ENCODE measurements around the gene NUP188.
A peak's percentile ranks its signal among the peaks of the same experiment; 100 is the strongest.

NUP188 gene

GRCh38 chr9:129022037-129022436 lies 74.5 kb downstream of the NUP188 start:
- DNase-seq (ENCODE audit: low read depth), result no peak
- TF ChIP-seq CTCF (IDR thresholded peaks at IDR 0.05; ENCODE audit: control insufficient read depth, extremely low read depth, insufficient read depth), result no peak
- no peak overlapping the region for H3K4me3 ChIP-seq (ENCODE audit: low read depth, low read length)

- no peak overlapping the region for H3K4me3 ChIP-seq (ENCODE audit: low read depth, low read length)
- no peak for DNase-seq (ENCODE audit: low read depth)
- no peak for TF ChIP-seq CTCF (IDR thresholded peaks at IDR 0.05; ENCODE audit: control insufficient read depth, extremely low read depth, insufficient read depth)
Observed at GRCh38 chr9:129023036-129023907, 75.8 kb downstream of the NUP188 start.

GRCh38 chr9:129023908-129024233 lies 76.4 kb downstream of the NUP188 start:
- no peak for DNase-seq (ENCODE audit: low read depth)
- H3K4me3 ChIP-seq (ENCODE audit: low read depth, low read length), result no peak overlapping the region
- no peak for TF ChIP-seq CTCF (IDR thresholded peaks at IDR 0.05; ENCODE audit: control insufficient read depth, extremely low read depth, insufficient read depth)

- peak; percentile 68 for DNase-seq (ENCODE audit: low read depth)
- no peak for TF ChIP-seq CTCF (IDR thresholded peaks at IDR 0.05; ENCODE audit: control insufficient read depth, extremely low read depth, insufficient read depth)
- peak overlapping the region; percentile 95 for H3K4me3 ChIP-seq (ENCODE audit: low read depth, low read length)
Observed at GRCh38 chr9:129026442-129027223, 79.1 kb downstream of the NUP188 start.

- peak overlapping the region; percentile 95 for H3K4me3 ChIP-seq (ENCODE audit: low read depth, low read length)
- no peak for TF ChIP-seq CTCF (IDR thresholded peaks at IDR 0.05; ENCODE audit: control insufficient read depth, extremely low read depth, insufficient read depth)
- no peak for DNase-seq (ENCODE audit: low read depth)
Observed at GRCh38 chr9:129027224-129027684, 79.8 kb downstream of the NUP188 start.

- no peak for TF ChIP-seq CTCF (IDR thresholded peaks at IDR 0.05; ENCODE audit: control insufficient read depth, extremely low read depth, insufficient read depth)
- DNase-seq (ENCODE audit: low read depth), result no peak
- H3K4me3 ChIP-seq (ENCODE audit: low read depth, low read length), result peak overlapping the region; percentile 95
Observed at GRCh38 chr9:129027685-129028191, 80.2 kb downstream of the NUP188 start.
